K562 (cell line): ENCODE measurements around the gene ZNF41. TPM values are rescaled to one million over a fixed set of nuclear protein-coding genes. Genes with fewer than 3 reads are reported as not detected.

Experiments
- KLF16 ChIP-seq: IDR thresholded peaks from 2 replicates; pipeline ENCODE4 v1.6.1; 2016; ENCODE audit warnings: antibody characterized with exemption
- NONO ChIP-seq, 2 experiments: fragments of 200-400 bp in 1 of 2; fragments of 450-650 bp in 1 of 2; formaldehyde crosslinking in 1 of 2; IDR thresholded peaks; 2 replicates each; pipeline ENCODE4 v1.6.1; 2017; ENCODE audit warnings: low read depth in 2 of 2, mild to moderate bottlenecking in 2 of 2, moderate library complexity in 2 of 2, low read length in 1 of 2
- TGIF2 ChIP-seq: sonication (generic); formaldehyde crosslinking; IDR thresholded peaks from 2 replicates; pipeline ENCODE4 v1.8.1; 2022; ENCODE audit warnings: mild to moderate bottlenecking, missing genetic modification reagents, moderate library complexity
- ZNF639 ChIP-seq, 2 experiments: fragments of 200-800 bp in 1 of 2; sonication (Bioruptor generic) in 1 of 2; sonication (generic) in 1 of 2; formaldehyde crosslinking in 1 of 2; IDR thresholded peaks in 1 of 2; conservative IDR thresholded peaks in 1 of 2; 2 replicates each; pipeline versions ENCODE4 v1.5.0 to v1.6.1; 2016 to 2020; ENCODE audit warnings: missing compliant biosample characterization in 1 of 2, missing genetic modification characterization in 1 of 2, missing genetic modification reagents in 1 of 2
- polyA plus RNA-seq, 8 experiments: library from polyadenylated mRNA; depleted of rRNA in 4 of 8; stranded (reverse) in 5 of 8; unstranded in 3 of 8; fragments of >200 nt; fragmentation: Nextera tagmentation in 2 of 8; fragmentation: Illumina TruSeq in 1 of 8; extraction: Ambion mirVana in 2 of 8; extraction: Trizol in 1 of 8; gene quantifications; 2 replicates each; pipeline versions ENCODE4 v1.2.1 to v1.2.3, GENCODE V29; 2011 to 2014; ENCODE audit warnings: inconsistent platforms in 1 of 8, missing spikeins in 1 of 8
- total RNA-seq, 7 experiments: library from RNA; depleted of rRNA in 6 of 7; stranded (reverse); fragments of >200 nt in 6 of 7; fragmentation: Illumina TruSeq in 2 of 7; extraction: Trizol in 2 of 7; gene quantifications; 2 replicates each; pipeline versions ENCODE4 v1.2.1 to v1.2.3, GENCODE V29; 2011 to 2021; ENCODE audit warnings: low replicate concordance in 1 of 7
- TF ChIP-seq, protein P1 (sequence below): fragments of 200-600 bp; sonication (generic); IDR thresholded peaks from one replicate; pipeline ENCODE4 v1.6.1; 2012; ENCODE audit warnings: mild to moderate bottlenecking, low read depth, low read length, inconsistent platforms

The ZNF41 gene
- total and polyA plus RNA-seq, 9 of the 15 experiments (the other 6 are each of a cell fraction or from before 2014, with no cell fraction given) = 0.53 to 8.6 (median 6.6) TPM

- TF ChIP-seq NONO (IDR thresholded peaks at IDR 0.05; ENCODE audit: low read depth in 2 of 2, low read length in 1 of 2) (no peak), KLF16 (no peak), TGIF2 (no peak), ZNF639 (CRISPR knock-in tag; conservative IDR thresholded peaks at IDR 0.05 in 1 of 2, IDR thresholded peaks at IDR 0.05 in 1 of 2) (no peak)
- TF ChIP-seq, protein P1, sequence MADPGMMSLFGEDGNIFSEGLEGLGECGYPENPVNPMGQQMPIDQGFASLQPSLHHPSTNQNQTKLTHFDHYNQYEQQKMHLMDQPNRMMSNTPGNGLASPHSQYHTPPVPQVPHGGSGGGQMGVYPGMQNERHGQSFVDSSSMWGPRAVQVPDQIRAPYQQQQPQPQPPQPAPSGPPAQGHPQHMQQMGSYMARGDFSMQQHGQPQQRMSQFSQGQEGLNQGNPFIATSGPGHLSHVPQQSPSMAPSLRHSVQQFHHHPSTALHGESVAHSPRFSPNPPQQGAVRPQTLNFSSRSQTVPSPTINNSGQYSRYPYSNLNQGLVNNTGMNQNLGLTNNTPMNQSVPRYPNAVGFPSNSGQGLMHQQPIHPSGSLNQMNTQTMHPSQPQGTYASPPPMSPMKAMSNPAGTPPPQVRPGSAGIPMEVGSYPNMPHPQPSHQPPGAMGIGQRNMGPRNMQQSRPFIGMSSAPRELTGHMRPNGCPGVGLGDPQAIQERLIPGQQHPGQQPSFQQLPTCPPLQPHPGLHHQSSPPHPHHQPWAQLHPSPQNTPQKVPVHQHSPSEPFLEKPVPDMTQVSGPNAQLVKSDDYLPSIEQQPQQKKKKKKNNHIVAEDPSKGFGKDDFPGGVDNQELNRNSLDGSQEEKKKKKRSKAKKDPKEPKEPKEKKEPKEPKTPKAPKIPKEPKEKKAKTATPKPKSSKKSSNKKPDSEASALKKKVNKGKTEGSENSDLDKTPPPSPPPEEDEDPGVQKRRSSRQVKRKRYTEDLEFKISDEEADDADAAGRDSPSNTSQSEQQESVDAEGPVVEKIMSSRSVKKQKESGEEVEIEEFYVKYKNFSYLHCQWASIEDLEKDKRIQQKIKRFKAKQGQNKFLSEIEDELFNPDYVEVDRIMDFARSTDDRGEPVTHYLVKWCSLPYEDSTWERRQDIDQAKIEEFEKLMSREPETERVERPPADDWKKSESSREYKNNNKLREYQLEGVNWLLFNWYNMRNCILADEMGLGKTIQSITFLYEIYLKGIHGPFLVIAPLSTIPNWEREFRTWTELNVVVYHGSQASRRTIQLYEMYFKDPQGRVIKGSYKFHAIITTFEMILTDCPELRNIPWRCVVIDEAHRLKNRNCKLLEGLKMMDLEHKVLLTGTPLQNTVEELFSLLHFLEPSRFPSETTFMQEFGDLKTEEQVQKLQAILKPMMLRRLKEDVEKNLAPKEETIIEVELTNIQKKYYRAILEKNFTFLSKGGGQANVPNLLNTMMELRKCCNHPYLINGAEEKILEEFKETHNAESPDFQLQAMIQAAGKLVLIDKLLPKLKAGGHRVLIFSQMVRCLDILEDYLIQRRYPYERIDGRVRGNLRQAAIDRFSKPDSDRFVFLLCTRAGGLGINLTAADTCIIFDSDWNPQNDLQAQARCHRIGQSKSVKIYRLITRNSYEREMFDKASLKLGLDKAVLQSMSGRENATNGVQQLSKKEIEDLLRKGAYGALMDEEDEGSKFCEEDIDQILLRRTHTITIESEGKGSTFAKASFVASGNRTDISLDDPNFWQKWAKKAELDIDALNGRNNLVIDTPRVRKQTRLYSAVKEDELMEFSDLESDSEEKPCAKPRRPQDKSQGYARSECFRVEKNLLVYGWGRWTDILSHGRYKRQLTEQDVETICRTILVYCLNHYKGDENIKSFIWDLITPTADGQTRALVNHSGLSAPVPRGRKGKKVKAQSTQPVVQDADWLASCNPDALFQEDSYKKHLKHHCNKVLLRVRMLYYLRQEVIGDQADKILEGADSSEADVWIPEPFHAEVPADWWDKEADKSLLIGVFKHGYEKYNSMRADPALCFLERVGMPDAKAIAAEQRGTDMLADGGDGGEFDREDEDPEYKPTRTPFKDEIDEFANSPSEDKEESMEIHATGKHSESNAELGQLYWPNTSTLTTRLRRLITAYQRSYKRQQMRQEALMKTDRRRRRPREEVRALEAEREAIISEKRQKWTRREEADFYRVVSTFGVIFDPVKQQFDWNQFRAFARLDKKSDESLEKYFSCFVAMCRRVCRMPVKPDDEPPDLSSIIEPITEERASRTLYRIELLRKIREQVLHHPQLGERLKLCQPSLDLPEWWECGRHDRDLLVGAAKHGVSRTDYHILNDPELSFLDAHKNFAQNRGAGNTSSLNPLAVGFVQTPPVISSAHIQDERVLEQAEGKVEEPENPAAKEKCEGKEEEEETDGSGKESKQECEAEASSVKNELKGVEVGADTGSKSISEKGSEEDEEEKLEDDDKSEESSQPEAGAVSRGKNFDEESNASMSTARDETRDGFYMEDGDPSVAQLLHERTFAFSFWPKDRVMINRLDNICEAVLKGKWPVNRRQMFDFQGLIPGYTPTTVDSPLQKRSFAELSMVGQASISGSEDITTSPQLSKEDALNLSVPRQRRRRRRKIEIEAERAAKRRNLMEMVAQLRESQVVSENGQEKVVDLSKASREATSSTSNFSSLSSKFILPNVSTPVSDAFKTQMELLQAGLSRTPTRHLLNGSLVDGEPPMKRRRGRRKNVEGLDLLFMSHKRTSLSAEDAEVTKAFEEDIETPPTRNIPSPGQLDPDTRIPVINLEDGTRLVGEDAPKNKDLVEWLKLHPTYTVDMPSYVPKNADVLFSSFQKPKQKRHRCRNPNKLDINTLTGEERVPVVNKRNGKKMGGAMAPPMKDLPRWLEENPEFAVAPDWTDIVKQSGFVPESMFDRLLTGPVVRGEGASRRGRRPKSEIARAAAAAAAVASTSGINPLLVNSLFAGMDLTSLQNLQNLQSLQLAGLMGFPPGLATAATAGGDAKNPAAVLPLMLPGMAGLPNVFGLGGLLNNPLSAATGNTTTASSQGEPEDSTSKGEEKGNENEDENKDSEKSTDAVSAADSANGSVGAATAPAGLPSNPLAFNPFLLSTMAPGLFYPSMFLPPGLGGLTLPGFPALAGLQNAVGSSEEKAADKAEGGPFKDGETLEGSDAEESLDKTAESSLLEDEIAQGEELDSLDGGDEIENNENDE = no peak
Measured at GRCh38 chrX:47413179-47413594, 69.8 kb downstream of the ZNF41 start (continued).

Other genes starting within 250 kb of the ZNF41 start
- not detected in 2 replicates for gene ZNF157, start 112.6 kb downstream of the ZNF41 start, total RNA-seq (2014; rRNA removed)
- gene ZNF157, start 112.6 kb downstream of the ZNF41 start, total RNA-seq (2014; rRNA removed; fragmentation: Illumina TruSeq; extraction: Trizol) = not detected in 2 replicates
- not detected in 2 replicates for gene ZNF157, start 112.6 kb downstream of the ZNF41 start, total RNA-seq (2015; rRNA removed; fragmentation: Illumina TruSeq; extraction: Trizol)
- not detected in 2 replicates for gene ZNF157, start 112.6 kb downstream of the ZNF41 start, total RNA-seq (2021)
- gene ZNF157, start 112.6 kb downstream of the ZNF41 start, polyA plus RNA-seq (2011; rRNA removed) = not detected in 2 replicates
- gene ZNF157, start 112.6 kb downstream of the ZNF41 start, polyA plus RNA-seq (2014; fragmentation: Illumina TruSeq; extraction: Trizol) = not detected in 2 replicates
- under 1 TPM in 1 of 2 experiments, not detected in 1; 0.03 TPM for gene ZNF157, start 112.6 kb downstream of the ZNF41 start, polyA plus RNA-seq (2014; fragmentation: Nextera tagmentation; extraction: Ambion mirVana)
- gene ZNF157, start 112.6 kb downstream of the ZNF41 start, polyA plus RNA-seq (2014; rRNA removed) = not detected in 2 replicates
- 22.2 and 24.5 TPM in 2 replicates for gene ARAF, start 78.0 kb upstream of the ZNF41 start, total RNA-seq (2014; rRNA removed)
- 21.4 and 22.1 TPM in 2 replicates for gene ARAF, start 78.0 kb upstream of the ZNF41 start, total RNA-seq (2014; rRNA removed; fragmentation: Illumina TruSeq; extraction: Trizol)
- gene ARAF, start 78.0 kb upstream of the ZNF41 start, total RNA-seq (2015; rRNA removed; fragmentation: Illumina TruSeq; extraction: Trizol) = 26.1 and 29.4 TPM in 2 replicates
- 67.7 and 70.0 TPM in 2 replicates for gene ARAF, start 78.0 kb upstream of the ZNF41 start, total RNA-seq (2021)
- gene ARAF, start 78.0 kb upstream of the ZNF41 start, polyA plus RNA-seq (2011; rRNA removed) = 43.0 and 57.6 TPM in 2 replicates
- 48.1 and 60.1 TPM in 2 replicates for gene ARAF, start 78.0 kb upstream of the ZNF41 start, polyA plus RNA-seq (2014; fragmentation: Illumina TruSeq; extraction: Trizol)
- 1 to 10 TPM; 5.5 to 8.8 TPM for gene ARAF, start 78.0 kb upstream of the ZNF41 start, polyA plus RNA-seq (2014; fragmentation: Nextera tagmentation; extraction: Ambion mirVana)
- 38.6 and 42.0 TPM in 2 replicates for gene ARAF, start 78.0 kb upstream of the ZNF41 start, polyA plus RNA-seq (2014; rRNA removed)
- gene TIMP1, start 99.2 kb upstream of the ZNF41 start, total RNA-seq (2014; rRNA removed) = 203 and 272 TPM in 2 replicates
- 107 and 115 TPM in 2 replicates for gene TIMP1, start 99.2 kb upstream of the ZNF41 start, total RNA-seq (2014; rRNA removed; fragmentation: Illumina TruSeq; extraction: Trizol)
- gene TIMP1, start 99.2 kb upstream of the ZNF41 start, total RNA-seq (2015; rRNA removed; fragmentation: Illumina TruSeq; extraction: Trizol) = 187 and 190 TPM in 2 replicates
- 264 and 292 TPM in 2 replicates for gene TIMP1, start 99.2 kb upstream of the ZNF41 start, total RNA-seq (2021)
- gene TIMP1, start 99.2 kb upstream of the ZNF41 start, polyA plus RNA-seq (2011; rRNA removed) = 436 and 513 TPM in 2 replicates
- 273 and 317 TPM in 2 replicates for gene TIMP1, start 99.2 kb upstream of the ZNF41 start, polyA plus RNA-seq (2014; fragmentation: Illumina TruSeq; extraction: Trizol)
- gene TIMP1, start 99.2 kb upstream of the ZNF41 start, polyA plus RNA-seq (2014; fragmentation: Nextera tagmentation; extraction: Ambion mirVana) = 100 to 1,000 TPM; 530 to 699 TPM
- gene TIMP1, start 99.2 kb upstream of the ZNF41 start, polyA plus RNA-seq (2014; rRNA removed) = 167 and 174 TPM in 2 replicates
- gene SYN1, start 136.6 kb upstream of the ZNF41 start, total RNA-seq (2014; rRNA removed) = 0.18 TPM in 1 of 2 replicates, not detected in the other
- gene SYN1, start 136.6 kb upstream of the ZNF41 start, total RNA-seq (2014; rRNA removed; fragmentation: Illumina TruSeq; extraction: Trizol) = 0.10 and 0.15 TPM in 2 replicates
- gene SYN1, start 136.6 kb upstream of the ZNF41 start, total RNA-seq (2015; rRNA removed; fragmentation: Illumina TruSeq; extraction: Trizol) = not detected in 2 replicates
- 0.24 and 0.38 TPM in 2 replicates for gene SYN1, start 136.6 kb upstream of the ZNF41 start, total RNA-seq (2021)
- 0.01 and 0.12 TPM in 2 replicates for gene SYN1, start 136.6 kb upstream of the ZNF41 start, polyA plus RNA-seq (2011; rRNA removed)
- 0.14 and 0.28 TPM in 2 replicates for gene SYN1, start 136.6 kb upstream of the ZNF41 start, polyA plus RNA-seq (2014; fragmentation: Illumina TruSeq; extraction: Trizol)
- under 1 TPM in 1 of 2 experiments, not detected in 1; 0.07 TPM for gene SYN1, start 136.6 kb upstream of the ZNF41 start, polyA plus RNA-seq (2014; fragmentation: Nextera tagmentation; extraction: Ambion mirVana)
- 0.24 TPM in 1 of 2 replicates, not detected in the other for gene SYN1, start 136.6 kb upstream of the ZNF41 start, polyA plus RNA-seq (2014; rRNA removed)
- gene CFP, start 146.7 kb upstream of the ZNF41 start, total RNA-seq (2014; rRNA removed) = 0.41 and 2.1 TPM in 2 replicates
- 0.26 and 0.55 TPM in 2 replicates for gene CFP, start 146.7 kb upstream of the ZNF41 start, total RNA-seq (2014; rRNA removed; fragmentation: Illumina TruSeq; extraction: Trizol)
- 1.1 and 1.5 TPM in 2 replicates for gene CFP, start 146.7 kb upstream of the ZNF41 start, total RNA-seq (2015; rRNA removed; fragmentation: Illumina TruSeq; extraction: Trizol)
- 0.89 and 2.0 TPM in 2 replicates for gene CFP, start 146.7 kb upstream of the ZNF41 start, total RNA-seq (2021)
- 0.28 and 0.93 TPM in 2 replicates for gene CFP, start 146.7 kb upstream of the ZNF41 start, polyA plus RNA-seq (2011; rRNA removed)
- gene CFP, start 146.7 kb upstream of the ZNF41 start, polyA plus RNA-seq (2014; fragmentation: Illumina TruSeq; extraction: Trizol) = 0.79 and 1.2 TPM in 2 replicates
- gene CFP, start 146.7 kb upstream of the ZNF41 start, polyA plus RNA-seq (2014; fragmentation: Nextera tagmentation; extraction: Ambion mirVana) = under 1 TPM; 0.18 to 0.28 TPM
- gene CFP, start 146.7 kb upstream of the ZNF41 start, polyA plus RNA-seq (2014; rRNA removed) = 1.2 and 2.0 TPM in 2 replicates
- gene ELK1, start 167.3 kb upstream of the ZNF41 start, total RNA-seq (2014; rRNA removed) = 37.8 and 47.8 TPM in 2 replicates
- gene ELK1, start 167.3 kb upstream of the ZNF41 start, total RNA-seq (2014; rRNA removed; fragmentation: Illumina TruSeq; extraction: Trizol) = 23.6 and 24.5 TPM in 2 replicates
- 21.2 and 21.6 TPM in 2 replicates for gene ELK1, start 167.3 kb upstream of the ZNF41 start, total RNA-seq (2015; rRNA removed; fragmentation: Illumina TruSeq; extraction: Trizol)
- 62.5 and 74.9 TPM in 2 replicates for gene ELK1, start 167.3 kb upstream of the ZNF41 start, total RNA-seq (2021)
- gene ELK1, start 167.3 kb upstream of the ZNF41 start, polyA plus RNA-seq (2011; rRNA removed) = 26.5 and 29.5 TPM in 2 replicates
- gene ELK1, start 167.3 kb upstream of the ZNF41 start, polyA plus RNA-seq (2014; fragmentation: Illumina TruSeq; extraction: Trizol) = 49.6 and 65.2 TPM in 2 replicates
- 1 to 10 TPM; 4.4 to 4.6 TPM for gene ELK1, start 167.3 kb upstream of the ZNF41 start, polyA plus RNA-seq (2014; fragmentation: Nextera tagmentation; extraction: Ambion mirVana)
- gene ELK1, start 167.3 kb upstream of the ZNF41 start, polyA plus RNA-seq (2014; rRNA removed) = 30.0 and 30.1 TPM in 2 replicates
- gene UXT, start 176.0 kb upstream of the ZNF41 start, total RNA-seq (2014; rRNA removed) = 201 and 206 TPM in 2 replicates
- 199 and 204 TPM in 2 replicates for gene UXT, start 176.0 kb upstream of the ZNF41 start, total RNA-seq (2014; rRNA removed; fragmentation: Illumina TruSeq; extraction: Trizol)
- gene UXT, start 176.0 kb upstream of the ZNF41 start, total RNA-seq (2015; rRNA removed; fragmentation: Illumina TruSeq; extraction: Trizol) = 184 and 206 TPM in 2 replicates
- gene UXT, start 176.0 kb upstream of the ZNF41 start, total RNA-seq (2021) = 181 and 185 TPM in 2 replicates
- gene UXT, start 176.0 kb upstream of the ZNF41 start, polyA plus RNA-seq (2011; rRNA removed) = 260 and 275 TPM in 2 replicates
- gene UXT, start 176.0 kb upstream of the ZNF41 start, polyA plus RNA-seq (2014; fragmentation: Illumina TruSeq; extraction: Trizol) = 279 and 300 TPM in 2 replicates
- 100 to 1,000 TPM; 141 to 167 TPM for gene UXT, start 176.0 kb upstream of the ZNF41 start, polyA plus RNA-seq (2014; fragmentation: Nextera tagmentation; extraction: Ambion mirVana)
- gene UXT, start 176.0 kb upstream of the ZNF41 start, polyA plus RNA-seq (2014; rRNA removed) = 265 and 285 TPM in 2 replicates